Activated CD4-positive, CD25-positive, alpha-beta regulatory T cell treated with anti-CD3 and anti-CD28 coated beads, Interleukin-2, amount 50 U/mL, for 16 hours (primary cell): ENCODE data around the gene IL17RC.
"Not testable (repeated sequence)": the region's sequence is repeated elsewhere in the genome, so short reads cannot be mapped to it uniquely, and the experiment has no call there.

Source experiments
- DNase-seq: peaks from one replicate; pipeline ENCODE4 v3.0.0-alpha.2; 2020; ENCODE audit warnings: low read depth, low spot score

IL17RC gene

GRCh38 chr3:9895715-9896114 is 21.2 kb upstream of the IL17RC start:
- DNase-seq = not testable (repeated sequence)

- DNase-seq = not testable (repeated sequence)
Measured at GRCh38 chr3:9896755-9897407, 20.0 kb upstream of the IL17RC start.

- DNase-seq = no peak
Measured at GRCh38 chr3:9897408-9898372, 19.2 kb upstream of the IL17RC start.

- DNase-seq = no peak
Measured at GRCh38 chr3:9898467-9899241, 18.2 kb upstream of the IL17RC start.

GRCh38 chr3:9899289-9899791 is 17.6 kb upstream of the IL17RC start:
- DNase-seq = no peak

GRCh38 chr3:9900965-9901415 is 15.9 kb upstream of the IL17RC start:
- not testable (repeated sequence) for DNase-seq

- no peak for DNase-seq
Measured at GRCh38 chr3:9901967-9902366, 14.9 kb upstream of the IL17RC start.

- DNase-seq = no peak
Measured at GRCh38 chr3:9902372-9903237, 14.3 kb upstream of the IL17RC start, which contains the start of gene IL17RE. TSS of gene IL17RE (plus strand) at chr3:9902848. CDS start at chr3:9902933, 85 bp downstream.

GRCh38 chr3:9903238-9903624 is 13.7 kb upstream of the IL17RC start:
- DNase-seq = no peak

- no peak for DNase-seq
Measured at GRCh38 chr3:9903904-9904303, 13.0 kb upstream of the IL17RC start.

- no peak for DNase-seq
Measured at GRCh38 chr3:9906480-9906879, 10.4 kb upstream of the IL17RC start.

- no peak for DNase-seq
Measured at GRCh38 chr3:9908286-9908685, 8.6 kb upstream of the IL17RC start.

- no peak for DNase-seq
Measured at GRCh38 chr3:9909221-9910013, 7.5 kb upstream of the IL17RC start.

- DNase-seq = no peak
Measured at GRCh38 chr3:9911863-9912262, 5.0 kb upstream of the IL17RC start.

GRCh38 chr3:9912294-9912935 is 4.5 kb upstream of the IL17RC start:
- DNase-seq = no peak

GRCh38 chr3:9913601-9914000 is 3.3 kb upstream of the IL17RC start:
- no peak for DNase-seq

GRCh38 chr3:9914011-9914410 is 2.9 kb upstream of the IL17RC start:
- DNase-seq = no peak

GRCh38 chr3:9914559-9915253 is 2.2 kb upstream of the IL17RC start:
- no peak for DNase-seq
